GM20431 (cell line): ENCODE measurements around the gene FASN.

Source experiments
- in situ Hi-C: fragments of 300-500 bp; cut with MseI, MboI; formaldehyde crosslinking; loops from one replicate; pipeline ENCODE4 v1.15.0; 2020; ENCODE audit warnings: low sequenced_read_pairs; ENCODE audit not compliant: unreplicated experiment

Gene FASN

DNA sequence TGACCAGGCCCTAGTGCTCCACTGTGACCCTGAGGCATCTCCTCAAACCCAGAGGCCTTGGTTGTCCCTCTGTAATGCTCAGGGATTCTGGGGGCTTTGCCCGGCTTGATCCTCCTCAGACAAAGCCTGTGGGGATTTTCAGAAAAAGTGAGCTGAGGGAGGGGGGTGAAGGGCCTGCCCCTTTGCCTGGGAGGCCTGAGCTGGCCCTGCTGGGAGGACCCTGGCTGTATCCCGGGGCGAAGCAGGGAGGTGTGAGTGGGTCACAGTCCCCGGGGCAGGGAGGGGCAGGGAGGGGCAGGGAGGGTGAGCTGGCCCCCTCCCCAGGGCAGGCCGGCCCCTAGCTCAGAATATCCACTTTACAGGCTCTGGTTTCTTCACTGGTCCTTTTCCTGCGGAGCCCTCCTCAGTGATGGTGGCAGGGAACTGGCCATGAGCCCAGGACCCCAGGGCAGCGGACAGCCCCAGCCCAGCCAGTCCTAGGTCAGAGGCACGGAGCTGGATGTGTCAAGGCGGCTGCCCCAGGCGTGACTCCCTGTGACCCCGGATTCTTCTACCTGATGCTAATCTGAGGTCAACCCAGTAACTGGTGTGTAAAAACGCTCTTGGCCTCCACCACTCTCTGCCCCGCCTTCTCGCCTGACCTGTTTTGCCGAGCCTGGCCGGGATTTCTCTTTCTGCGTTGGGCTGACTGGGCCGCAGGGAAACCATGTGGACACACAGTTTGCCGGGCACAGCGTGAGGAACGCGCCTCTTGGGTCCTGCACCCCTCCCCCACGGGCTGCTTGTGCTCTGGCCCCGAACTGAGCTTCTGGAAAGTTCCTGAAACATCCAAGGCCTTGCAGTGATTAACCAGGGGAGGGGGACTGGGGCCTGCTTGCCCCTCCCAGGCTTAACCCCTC, 5.8 kb upstream of the FASN start:
- in situ Hi-C loops, result no loop called here

DNA sequence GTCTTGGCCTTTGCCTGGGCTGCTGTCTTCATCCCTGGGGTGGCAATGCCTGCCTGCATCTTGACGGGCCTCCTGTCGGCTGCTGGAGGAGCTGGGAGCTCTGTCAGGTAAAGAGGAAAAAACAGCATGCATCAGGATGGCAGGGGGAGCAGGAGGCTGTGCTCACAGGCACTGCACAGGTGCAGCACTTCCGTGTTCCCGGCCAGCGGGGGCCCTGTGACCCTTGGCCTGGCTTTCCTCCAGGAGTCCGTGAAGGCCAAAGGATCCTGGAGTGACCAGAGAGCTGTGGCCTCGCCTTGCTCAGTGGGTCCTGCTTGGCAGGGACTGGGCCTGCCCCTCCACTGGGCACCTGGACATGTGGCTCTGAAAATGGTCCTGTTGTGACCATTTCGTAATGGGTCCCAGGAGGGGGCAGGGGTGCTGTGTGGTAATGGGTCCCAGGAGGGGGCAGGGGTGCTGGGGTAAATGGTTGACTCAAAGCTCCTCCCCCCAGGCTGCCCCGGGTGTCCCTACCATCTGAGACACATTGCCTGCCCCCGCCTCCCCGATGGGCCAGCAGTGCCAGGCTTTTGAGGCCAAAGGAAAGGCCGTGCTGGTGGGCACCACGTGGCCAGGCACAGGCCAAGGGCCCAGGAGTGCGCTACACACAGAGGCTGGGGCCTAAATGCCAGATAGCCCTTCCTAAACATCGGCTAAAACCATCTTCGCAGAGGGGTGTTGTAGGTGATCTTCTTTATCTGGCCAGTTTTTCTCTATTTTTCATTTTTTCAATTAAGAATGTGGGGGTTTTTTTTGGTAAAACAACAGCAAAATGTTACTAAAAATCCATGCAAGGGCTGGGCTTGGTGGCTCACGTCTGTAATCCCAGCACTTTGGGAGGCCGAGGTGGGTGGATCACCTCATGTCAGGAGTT, 4.0 kb upstream of the FASN start:
- in situ Hi-C loops, result no loop called here

DNA sequence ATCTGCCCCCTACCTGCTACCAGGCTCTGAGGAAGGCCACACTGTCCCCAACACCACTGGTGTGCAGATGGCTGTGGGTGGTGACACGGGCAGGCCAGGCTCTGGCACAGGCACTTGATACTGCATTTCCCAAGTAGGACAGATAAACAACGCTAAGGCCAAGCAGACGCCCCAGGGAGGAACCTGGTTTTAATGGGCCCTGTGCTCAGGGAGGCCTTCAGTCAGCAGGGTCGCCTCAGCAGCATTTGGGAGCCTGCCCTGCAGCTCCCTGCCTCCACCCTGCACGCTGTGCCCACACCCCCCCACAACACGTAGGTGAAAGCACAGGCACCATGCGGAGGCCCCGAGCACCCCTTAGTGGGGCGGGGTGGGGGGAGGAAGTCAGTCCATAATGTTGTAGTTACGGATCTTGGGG, 3.3 kb upstream of the FASN start:
- in situ Hi-C loops, result no loop called here

DNA sequence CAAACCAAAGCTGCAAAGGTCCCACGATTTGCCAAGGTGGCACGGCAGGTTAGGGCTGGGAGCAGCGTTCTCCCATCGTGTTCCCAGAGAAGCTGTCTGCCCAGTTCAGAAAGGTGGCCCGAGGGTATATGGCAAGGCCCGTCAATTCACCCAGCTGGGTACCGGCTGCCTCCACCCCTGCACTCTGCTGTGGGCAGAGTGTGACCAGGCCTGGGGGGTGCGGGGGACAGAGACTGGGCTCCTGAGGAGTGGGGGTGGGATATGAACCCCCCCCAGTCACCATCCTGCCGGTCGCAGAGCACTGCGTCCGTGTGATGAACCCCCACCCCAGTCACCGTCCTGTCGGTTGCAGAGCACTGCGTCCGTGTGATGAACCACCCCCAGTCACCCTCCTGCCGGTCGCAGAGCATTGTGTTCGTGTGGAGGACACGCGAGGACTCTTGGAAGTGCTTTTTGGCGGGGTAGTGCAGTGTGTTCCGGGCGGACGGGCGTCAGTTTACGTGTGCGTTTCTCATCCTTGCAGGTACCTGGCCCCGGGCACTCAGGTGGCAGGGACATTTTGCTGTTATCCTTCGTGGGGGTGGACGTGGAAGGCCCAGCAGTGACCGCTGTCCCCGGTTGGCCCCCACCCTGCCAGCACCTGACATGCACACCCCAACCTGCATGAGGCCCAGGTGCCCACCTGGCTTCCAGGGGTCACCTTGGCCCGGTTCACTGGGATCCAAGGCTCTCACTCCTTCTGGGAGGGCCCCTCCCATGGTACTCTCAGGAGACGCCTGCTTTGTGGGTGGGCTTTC, 2.7 kb upstream of the FASN start:
- in situ Hi-C loops, result no loop called here

DNA sequence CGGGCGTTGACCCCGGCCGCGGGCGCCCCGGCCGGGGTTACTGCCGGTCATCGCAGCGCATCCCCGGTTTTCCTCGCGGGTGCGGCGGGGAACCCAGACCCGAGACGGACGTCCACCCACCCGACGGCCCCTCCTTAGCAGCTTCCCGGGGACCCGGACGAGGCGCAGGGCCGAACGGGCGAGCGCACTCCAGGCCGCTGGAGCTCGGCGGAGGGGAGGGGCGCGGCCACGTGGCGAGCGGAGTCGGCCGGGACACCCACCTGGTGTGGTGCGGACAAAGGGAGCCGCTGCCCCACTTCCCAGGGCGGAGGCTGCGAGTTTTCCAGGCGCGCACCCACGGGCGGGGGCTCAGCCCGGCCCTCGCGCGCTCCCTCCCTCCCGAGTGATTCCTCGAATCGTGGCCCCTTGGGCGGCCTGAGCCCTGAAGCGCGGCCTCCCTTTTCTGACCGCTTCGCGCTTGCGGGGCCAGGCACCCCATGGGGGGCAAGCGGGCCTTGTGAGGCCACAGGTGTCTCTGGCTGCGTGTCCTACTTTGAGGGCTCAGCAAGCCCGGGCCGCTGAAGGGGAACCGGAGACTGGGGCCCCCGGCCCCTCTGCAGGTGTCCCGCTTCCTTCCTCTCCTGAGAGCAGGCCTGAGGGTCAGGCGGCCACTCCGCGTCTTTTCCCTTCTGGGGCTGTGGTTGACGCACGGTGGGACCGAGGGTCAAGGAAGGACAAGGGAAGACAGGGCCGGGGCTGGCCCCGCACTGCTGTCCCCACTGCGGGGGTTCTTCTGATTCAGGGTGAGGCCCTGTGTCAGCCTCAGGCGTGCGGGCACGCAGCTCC, 1.1 kb upstream of the FASN start:
- in situ Hi-C loops, result no loop called here

DNA sequence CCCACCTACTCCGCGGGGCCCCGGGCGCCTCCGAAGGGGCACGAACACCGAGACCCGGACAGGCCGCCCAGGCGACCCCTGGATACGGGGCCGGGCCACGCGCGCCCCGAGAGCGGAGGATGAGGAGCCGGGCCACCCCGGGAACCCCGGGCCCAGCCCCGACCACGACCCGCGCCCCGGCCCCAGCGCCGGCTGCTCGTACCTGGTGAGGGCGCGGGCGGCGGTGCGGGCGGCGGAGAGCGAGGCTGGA, 192 bp downstream of the FASN start:
- in situ Hi-C loops, result no loop called here

DNA sequence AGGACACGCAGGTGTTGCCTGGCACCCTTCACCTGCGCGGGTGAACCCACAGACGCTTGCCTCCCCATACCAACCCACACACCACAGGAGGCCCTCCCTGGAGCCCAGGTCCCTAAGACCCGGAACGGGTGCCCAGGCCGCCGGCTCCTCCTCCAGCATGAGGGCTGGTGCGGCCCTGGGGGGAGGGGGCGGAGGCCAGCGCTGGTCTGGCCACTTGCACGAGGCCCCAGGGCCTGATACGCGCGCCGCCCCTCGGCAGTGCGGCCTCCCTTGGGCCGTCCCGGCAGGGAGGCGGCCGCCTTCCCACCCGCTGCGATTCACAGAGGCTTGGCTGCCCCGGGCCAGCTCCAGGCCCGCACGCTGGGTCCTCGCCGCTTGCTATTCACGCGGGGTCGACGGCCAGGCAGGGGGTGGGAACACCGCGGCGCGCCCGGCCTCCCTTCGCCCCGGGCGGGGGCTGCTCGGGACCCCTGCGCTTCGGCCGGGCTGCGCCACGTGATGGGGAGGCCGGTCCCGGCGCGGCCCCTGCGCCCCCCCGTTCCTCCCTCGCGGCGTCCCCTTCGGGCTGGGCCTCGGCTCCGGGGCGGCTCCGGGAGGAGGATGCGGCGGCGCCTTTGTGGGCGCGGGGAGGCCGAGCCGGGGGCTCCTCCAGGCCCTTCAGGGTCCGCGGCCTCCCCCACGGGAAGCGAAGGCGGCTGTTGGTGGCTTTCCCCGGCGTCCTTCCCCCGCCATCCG, 685 bp downstream of the FASN start:
- in situ Hi-C loops, result no loop called here

DNA sequence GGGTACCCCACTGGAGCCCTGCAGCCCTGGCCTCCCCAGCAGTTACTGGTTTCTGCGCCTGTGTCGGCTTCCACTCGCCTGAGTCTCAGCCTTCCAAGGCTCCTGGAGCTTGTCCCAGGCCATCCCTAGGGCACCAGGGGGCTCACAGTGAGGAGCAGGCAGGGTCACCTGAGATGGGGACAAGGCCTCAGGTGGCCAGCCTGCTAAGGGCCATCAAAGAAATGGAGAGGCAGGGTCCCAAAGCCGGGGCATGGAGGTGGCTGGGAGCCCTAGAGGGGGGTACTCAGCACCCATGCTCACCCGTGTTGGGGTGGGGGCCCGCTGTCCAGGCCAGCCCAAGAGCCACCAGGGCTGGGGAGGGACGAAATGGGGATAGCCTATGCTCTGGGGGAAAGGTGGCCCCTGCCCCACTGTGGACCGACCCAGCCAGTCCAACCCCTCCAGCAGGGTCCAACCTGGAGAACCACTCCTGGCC, 1.3 kb downstream of the FASN start:
- in situ Hi-C loops, result no loop called here

DNA sequence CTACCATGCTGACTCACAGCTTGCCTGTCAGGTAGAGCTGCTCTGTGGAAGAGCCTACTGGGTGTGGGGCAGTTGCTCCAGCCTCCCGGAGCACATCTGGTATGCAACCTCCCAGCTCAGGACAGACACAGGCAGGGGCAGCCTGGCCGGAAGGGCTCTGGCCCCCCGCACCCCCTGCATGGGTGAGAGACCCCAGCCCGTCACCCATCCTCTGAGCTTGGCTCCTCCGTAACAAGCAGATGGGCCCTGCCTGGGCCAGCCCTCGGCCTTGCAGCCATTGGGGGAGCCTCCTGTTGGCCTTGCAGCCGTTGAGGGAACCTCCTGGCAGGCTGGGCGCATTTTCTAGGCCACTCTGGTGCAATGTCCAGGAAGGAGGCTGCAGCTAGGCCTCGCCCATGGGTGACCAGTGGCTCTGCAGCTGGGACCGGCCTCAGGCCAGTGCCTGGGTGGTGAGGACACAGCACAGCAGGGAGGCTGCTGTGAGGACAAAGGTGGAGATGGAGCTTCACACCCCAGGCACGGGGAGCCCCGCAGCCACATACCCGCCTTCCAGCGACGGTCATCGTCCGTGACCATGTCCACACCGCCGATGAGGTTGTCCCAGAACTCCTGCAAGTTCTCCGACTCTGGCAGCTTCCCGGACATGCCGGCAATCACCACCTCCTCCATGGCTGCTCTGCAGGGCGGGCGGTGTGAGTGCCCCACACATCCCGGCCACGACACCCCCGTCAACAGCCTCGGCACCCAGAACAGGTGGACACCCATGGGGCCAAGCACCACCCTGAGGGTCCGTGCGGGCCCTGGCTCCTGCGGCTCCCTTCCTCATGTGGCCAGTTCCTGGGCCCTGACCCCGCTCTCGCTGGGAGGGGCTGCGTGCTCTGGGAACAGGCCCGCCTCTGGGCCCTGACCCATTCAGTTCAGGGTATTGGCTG, 2.0 kb downstream of the FASN start:
- in situ Hi-C loops, result no loop called here

DNA sequence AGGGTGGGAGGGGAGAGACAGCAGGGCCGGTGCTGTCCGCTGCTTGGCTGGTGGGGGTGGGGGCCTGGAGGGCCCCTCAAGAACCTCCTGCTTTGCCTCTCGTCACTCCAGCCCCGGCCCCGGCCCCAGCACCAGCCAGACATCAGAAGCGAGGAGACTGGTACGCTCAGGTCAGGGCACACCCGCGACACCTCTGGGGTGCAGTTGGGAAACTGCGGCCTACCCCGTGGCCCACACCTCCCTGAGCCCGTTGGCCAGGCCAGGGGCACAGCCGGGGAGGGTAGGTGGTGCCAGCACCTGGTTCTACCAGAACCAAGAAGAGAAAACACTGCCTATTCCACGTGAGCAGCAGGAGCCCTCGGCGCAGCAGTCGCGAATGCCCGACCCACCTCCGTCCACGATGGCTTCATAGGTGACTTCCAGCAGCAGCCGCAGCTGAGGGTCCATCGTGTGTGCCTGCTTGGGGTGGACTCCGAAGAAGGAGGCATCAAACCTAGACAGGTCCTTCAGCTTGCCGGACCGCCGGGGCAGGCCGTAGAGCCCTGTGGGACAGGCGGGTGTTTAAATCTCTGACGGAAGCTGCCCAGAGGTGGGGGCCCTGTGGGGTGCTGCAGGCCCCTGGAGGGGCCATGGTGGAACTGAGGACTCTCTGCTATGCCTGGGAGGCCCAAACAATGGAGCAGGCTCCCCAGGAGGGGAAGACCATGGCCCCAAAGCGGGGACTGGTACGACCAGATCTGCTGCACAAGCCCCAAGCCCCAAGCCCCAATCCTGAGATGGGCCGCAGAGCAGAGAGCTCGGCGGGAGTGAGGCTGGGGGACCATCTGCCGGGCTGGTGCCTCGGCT, 2.9 kb downstream of the FASN start:
- in situ Hi-C loops, result no loop called here

DNA sequence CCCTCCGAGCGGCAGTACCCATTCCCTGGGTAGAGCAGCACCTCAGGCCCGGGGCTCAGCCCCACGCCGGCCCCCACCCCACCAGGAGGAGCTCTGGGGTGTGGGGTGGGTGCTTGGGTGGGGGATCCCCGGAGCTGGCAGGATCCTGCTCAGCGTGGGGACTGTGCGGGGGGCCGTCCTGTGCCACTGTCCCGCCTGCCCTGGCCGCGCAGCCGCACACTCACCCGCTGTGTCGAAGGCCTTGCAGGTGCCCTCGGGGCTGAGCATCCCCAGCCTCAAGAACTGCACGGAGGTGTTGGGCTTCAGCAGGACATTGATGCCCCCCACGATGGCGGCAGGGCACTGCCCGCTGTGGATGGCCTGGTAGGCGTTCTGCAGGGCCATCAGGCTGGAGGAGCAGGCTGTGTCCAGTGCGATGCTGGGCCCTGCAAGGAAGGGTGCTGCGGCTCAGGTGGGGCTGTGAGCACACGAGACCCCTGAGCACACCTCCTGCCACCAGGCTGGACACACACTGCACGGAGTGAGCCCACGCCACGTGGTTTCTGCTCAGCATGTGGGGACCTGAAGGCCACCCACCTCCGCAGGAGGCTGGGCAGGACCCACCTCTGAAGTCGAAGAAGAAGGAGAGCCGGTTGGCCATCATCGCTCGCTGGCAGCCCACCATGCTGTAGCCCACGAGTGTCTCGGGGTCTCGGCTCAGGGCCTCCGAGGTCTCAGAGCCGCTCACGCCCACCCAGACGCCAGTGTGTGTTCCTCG, 4.9 kb downstream of the FASN start:
- in situ Hi-C loops, result no loop called here

DNA sequence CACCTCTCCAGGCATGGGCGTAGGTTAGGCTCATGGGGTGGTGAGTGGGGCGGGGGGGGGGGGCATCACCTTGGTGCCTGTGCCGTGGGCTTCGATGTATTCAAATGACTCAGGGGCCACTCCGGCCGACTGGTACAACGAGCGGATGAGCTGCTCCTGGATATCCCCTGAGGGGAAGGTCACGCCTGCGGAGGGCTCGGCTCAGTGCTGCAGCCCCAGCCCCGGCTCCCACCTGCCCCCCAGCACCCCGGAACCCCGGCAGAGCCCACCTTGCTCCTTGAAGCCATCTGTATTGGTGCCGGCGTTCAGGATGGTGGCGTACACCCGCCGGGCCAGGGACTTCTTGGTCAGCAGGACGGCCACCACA, 5.4 kb downstream of the FASN start:
- in situ Hi-C loops, result no loop called here

DNA sequence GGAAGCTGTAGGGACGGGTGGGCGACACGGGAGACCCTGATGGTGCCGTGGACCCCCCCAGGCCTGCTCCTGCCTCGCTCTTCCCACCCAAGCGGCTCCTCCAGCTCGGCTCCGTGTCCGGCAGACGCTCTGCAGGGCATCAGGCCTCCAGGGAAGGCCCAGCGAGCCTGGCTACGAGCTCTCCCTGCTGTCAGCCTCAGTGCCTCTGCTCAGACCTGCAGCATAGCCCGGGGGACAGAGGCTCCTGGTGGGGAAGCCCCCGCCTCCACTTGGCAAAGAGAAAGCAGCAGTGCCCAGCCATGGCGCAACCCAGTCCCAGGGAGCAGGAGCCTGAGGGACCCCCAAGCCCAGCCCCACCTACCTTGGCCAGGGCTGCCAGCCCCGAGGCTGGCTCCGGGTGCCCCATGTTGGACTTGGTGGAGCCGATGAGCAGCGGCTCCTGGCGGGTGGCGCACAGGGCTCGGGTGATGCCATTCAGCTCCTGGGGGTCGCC, 5.9 kb downstream of the FASN start:
- in situ Hi-C loops, result no loop called here

DNA sequence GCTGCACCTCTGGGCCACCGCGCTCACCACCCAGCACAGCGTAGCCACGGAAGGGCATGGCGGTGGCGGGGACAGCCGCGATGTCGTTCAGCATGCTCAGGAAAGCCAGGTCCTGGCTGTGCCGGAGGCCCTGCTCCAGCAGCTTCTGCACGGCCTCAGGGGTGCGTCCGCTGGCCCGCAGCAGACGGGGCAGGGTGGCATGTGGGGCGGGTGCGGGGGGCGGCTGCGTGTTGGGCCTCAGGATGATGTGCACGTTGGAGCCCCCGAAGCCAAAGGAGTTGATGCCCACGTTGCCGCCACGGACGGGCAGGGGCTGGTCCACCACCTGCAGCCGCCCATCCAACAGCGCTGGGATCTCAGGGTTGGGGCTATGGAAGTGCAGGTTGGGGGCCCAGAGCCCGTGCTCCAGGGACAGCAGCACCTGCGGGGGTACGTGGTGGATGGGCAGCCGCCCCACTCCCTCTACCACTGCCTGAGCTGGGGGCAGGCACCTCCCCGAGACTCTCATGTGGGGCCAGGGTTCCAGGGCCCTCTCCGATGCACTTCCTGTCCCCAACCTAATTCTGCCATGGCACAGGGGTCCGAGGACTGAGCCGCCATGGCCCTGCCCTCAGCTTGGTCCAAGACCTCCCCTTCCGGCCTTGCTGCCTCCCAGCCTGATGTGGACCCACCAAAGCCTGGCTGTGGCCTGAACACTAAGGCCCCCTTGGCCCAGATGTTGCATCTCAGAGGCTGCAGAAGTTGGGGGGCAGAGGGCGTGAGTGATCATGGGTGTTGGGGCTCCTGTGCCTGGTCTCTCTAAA, 6.6 kb downstream of the FASN start:
- in situ Hi-C loops, result no loop called here

DNA sequence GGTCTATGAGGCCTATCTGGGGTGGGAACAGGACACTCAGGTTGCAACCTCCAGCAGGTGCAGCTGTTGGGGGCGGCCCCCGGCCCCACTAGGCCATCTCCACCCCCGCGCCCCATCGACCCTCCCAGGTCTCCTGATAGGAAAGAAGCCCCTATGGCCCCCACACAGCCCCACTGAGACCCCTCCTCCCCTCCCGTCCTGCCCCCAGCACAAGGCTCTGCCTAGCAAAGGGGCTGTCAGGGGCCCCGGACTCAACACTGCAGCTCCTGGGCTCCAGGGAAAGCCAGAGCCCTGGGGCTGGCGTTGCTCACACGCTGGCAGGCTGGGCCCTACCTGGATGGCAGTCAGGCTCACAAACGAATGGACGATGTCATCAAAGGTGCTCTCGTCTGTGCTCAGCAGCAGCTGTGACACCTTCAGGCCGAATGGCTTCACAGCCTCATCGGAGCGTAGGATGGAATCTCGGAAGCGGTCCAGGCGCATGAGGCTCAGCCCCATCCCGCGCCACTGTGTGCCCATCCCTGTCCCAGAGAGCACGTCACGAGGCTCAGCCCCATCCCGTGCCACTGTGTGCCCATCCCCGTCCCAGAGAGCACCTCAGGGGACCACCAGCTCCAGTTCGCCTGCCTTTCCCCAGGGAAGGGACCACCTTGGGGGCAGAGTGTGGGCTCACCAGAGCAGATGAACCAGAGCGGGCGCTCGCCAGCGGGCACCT, 7.3 kb downstream of the FASN start:
- in situ Hi-C loops, result no loop called here
